A549 (cell line): ENCODE results near the gene KAT6B. TPM values are rescaled to one million over a fixed set of nuclear protein-coding genes. Genes with fewer than 3 reads are reported as not detected.

ENCODE experiments used
- ATAC-seq, 2 experiments: fragments of 200-7000 bp in 1 of 2; fragments of >200 bp in 1 of 2; cut with Nextera tagmentation in 1 of 2; cut with Tn5 transposase in 1 of 2; 3 replicates each; pipeline versions ENCODE4 v1.8.0 to v1.9.1; 2018 to 2020; ENCODE audit warnings: mild to moderate bottlenecking in 1 of 2, moderate library complexity in 1 of 2
- CTCF ChIA-PET: fragments of 300-600 bp; sonication (Branson Sonifier 250); formaldehyde crosslinking; extraction: SDS; loops from one replicate; lab custom pipeline; 2021; ENCODE audit warnings: antibody characterized with exemption, inconsistent platforms; lab: Yijun Ruan, JAX
- POLR2A ChIA-PET: fragments of 350-600 bp; formaldehyde crosslinking; extraction: SDS; loops from one replicate; lab custom pipeline; 2021; ENCODE audit warnings: antibody characterized with exemption, inconsistent platforms; lab: Yijun Ruan, JAX
- DNase-seq, 2 experiments: peaks; one replicate each; pipeline versions ENCODE4 v3.0.0 to v3.0.0-alpha.2; 2011 to 2016; ENCODE audit warnings: low read depth in 1 of 2, low spot score in 1 of 2
- FAIRE-seq: peaks from 2 replicates; lab custom pipeline; 2011; peaks lifted over from hg19 to GRCh38; lab: Jason Lieb, UNC
- H3K27ac ChIP-seq, 2 experiments: fragments of >200 bp; sonication (Bioruptor Twin); formaldehyde crosslinking; 3 replicates each; pipeline ENCODE4 v1.5.1; 2016 to 2017
- H3K4me1 ChIP-seq: fragments of >200 bp; sonication (Bioruptor Twin); formaldehyde crosslinking; 3 replicates; pipeline ENCODE4 v1.6.1; 2016
- H3K4me2 ChIP-seq: fragments of >200 bp; sonication (Bioruptor Twin); formaldehyde crosslinking; 3 replicates; pipeline ENCODE4 v1.6.1; 2016
- H3K4me3 ChIP-seq: fragments of >200 bp; sonication (Bioruptor Twin); formaldehyde crosslinking; 3 replicates; pipeline ENCODE4 v1.5.1; 2016
- H3K9me3 ChIP-seq: fragments of >200 bp; sonication (Bioruptor Twin); formaldehyde crosslinking; 3 replicates; pipeline ENCODE4 v1.6.1; 2016
- ATOH8 ChIP-seq: fragments of 250-450 bp; sonication (Bioruptor Pico); IDR thresholded peaks from 2 replicates; pipeline ENCODE4 v1.5.0; 2020; ENCODE audit warnings: low read depth, mild to moderate bottlenecking, moderate library complexity
- BCL3 ChIP-seq: fragments of >200 bp; sonication (Bioruptor Twin); formaldehyde crosslinking; IDR thresholded peaks from 3 replicates; pipeline ENCODE4 v1.6.1; 2016
- CBX8 ChIP-seq: fragments of 200-600 bp; sonication (generic); IDR thresholded peaks from 2 replicates; pipeline ENCODE4 v1.6.1; 2016
- CEBPB ChIP-seq, 2 experiments: fragments of >200 bp in 1 of 2; sonication (Bioruptor Twin) in 1 of 2; formaldehyde crosslinking in 1 of 2; IDR thresholded peaks; 2 replicates each; pipeline ENCODE4 v1.6.1; 2012 to 2016
- CHD2 ChIP-seq: fragments of 150-350 bp; IDR thresholded peaks from 2 replicates; pipeline ENCODE4 v1.6.1; 2014; ENCODE audit warnings: low read length; ENCODE audit not compliant: partially characterized antibody
- CTCF ChIP-seq: fragments of >200 bp; sonication (Bioruptor Twin); formaldehyde crosslinking; IDR thresholded peaks from 3 replicates; pipeline ENCODE4 v1.5.1; 2016
- E2F6 ChIP-seq: IDR thresholded peaks from 2 replicates; pipeline ENCODE4 v1.6.1; 2012; ENCODE audit warnings: low read depth, borderline replicate concordance
- EHF ChIP-seq: fragments of 250-450 bp; sonication (Bioruptor Pico); IDR thresholded peaks from 2 replicates; pipeline ENCODE4 v1.5.0; 2020; ENCODE audit warnings: mild to moderate bottlenecking
- EHMT2 ChIP-seq: fragments of 200-600 bp; sonication (generic); IDR thresholded peaks from 2 replicates; pipeline ENCODE4 v1.6.1; 2016; ENCODE audit warnings: antibody characterized with exemption, low read depth, mild to moderate bottlenecking, moderate library complexity
- FOXS1 ChIP-seq: fragments of 250-450 bp; sonication (Bioruptor Pico); IDR thresholded peaks from 2 replicates; pipeline ENCODE4 v1.5.0; 2020; ENCODE audit warnings: mild to moderate bottlenecking, moderate library complexity
- GATA3 ChIP-seq: IDR thresholded peaks from 2 replicates; pipeline ENCODE4 v1.6.1; 2012; ENCODE audit warnings: borderline replicate concordance
- HOXB13 ChIP-seq: fragments of 250-450 bp; sonication (Bioruptor Pico); IDR thresholded peaks from 2 replicates; pipeline ENCODE4 v1.5.0; 2020; ENCODE audit warnings: low read depth, mild to moderate bottlenecking, moderate library complexity
- JUN ChIP-seq, 2 experiments: fragments of >200 bp; sonication (Bioruptor Twin); formaldehyde crosslinking; IDR thresholded peaks; 2 replicates in 1 of 2; 3 replicates in 1 of 2; pipeline ENCODE4 v1.6.1; 2016 to 2017
- JUNB ChIP-seq: fragments of >200 bp; sonication (Bioruptor Twin); formaldehyde crosslinking; IDR thresholded peaks from 2 replicates; pipeline ENCODE4 v1.6.1; 2016
- KDM1A ChIP-seq: fragments of 200-600 bp; sonication (generic); IDR thresholded peaks from 2 replicates; pipeline ENCODE4 v1.6.1; 2016; ENCODE audit warnings: low read depth, mild to moderate bottlenecking
- MAFK ChIP-seq: fragments of 450-650 bp; IDR thresholded peaks from 2 replicates; pipeline ENCODE4 v1.6.1; 2014; ENCODE audit not compliant: partially characterized antibody
- MAX ChIP-seq: IDR thresholded peaks from 2 replicates; pipeline ENCODE4 v1.6.1; 2012
- NFE2L2 ChIP-seq: fragments of 150-350 bp; conservative IDR thresholded peaks from 2 replicates; pipeline ENCODE4 v1.6.1; 2014; ENCODE audit warnings: low read length
- NR3C1 ChIP-seq: fragments of >200 bp; sonication (Bioruptor Twin); formaldehyde crosslinking; IDR thresholded peaks from 3 replicates; pipeline ENCODE4 v1.6.1; 2017
- PHF8 ChIP-seq: fragments of 200-600 bp; sonication (generic); IDR thresholded peaks from 2 replicates; pipeline ENCODE4 v1.6.1; 2016; ENCODE audit warnings: low read depth, mild to moderate bottlenecking, antibody characterized with exemption, moderate library complexity, borderline replicate concordance
- POLR2A ChIP-seq: IDR thresholded peaks from 2 replicates; pipeline ENCODE4 v1.6.1; 2012; ENCODE audit warnings: mild to moderate bottlenecking, low read length
- POLR2AphosphoS2 ChIP-seq: conservative IDR thresholded peaks from 2 replicates; pipeline ENCODE4 v1.6.1; 2012; ENCODE audit warnings: low read length, improper control_type of control experiment, inconsistent platforms
- RARB ChIP-seq: fragments of 250-450 bp; sonication (Bioruptor Pico); IDR thresholded peaks from 2 replicates; pipeline ENCODE4 v1.8.0; 2021; ENCODE audit warnings: mild to moderate bottlenecking, moderate library complexity
- RCOR1 ChIP-seq: fragments of 150-350 bp; IDR thresholded peaks from 2 replicates; pipeline ENCODE4 v1.6.1; 2014; ENCODE audit warnings: antibody characterized with exemption, low read length, low read depth
- REST ChIP-seq: fragments of 200-600 bp; sonication (generic); IDR thresholded peaks from 2 replicates; pipeline ENCODE4 v1.6.1; 2016; ENCODE audit warnings: antibody characterized with exemption, mild to moderate bottlenecking, moderate library complexity
- RNF2 ChIP-seq: fragments of 200-600 bp; sonication (generic); IDR thresholded peaks from 2 replicates; pipeline ENCODE4 v1.6.1; 2016; ENCODE audit warnings: low read depth, mild to moderate bottlenecking, antibody characterized with exemption, moderate library complexity, borderline replicate concordance
- SREBF2 ChIP-seq: fragments of 450-650 bp; IDR thresholded peaks from 2 replicates; pipeline ENCODE4 v1.6.1; 2014; ENCODE audit warnings: mild to moderate bottlenecking, moderate library complexity
- ZC3H11A ChIP-seq: fragments of 450-650 bp; IDR thresholded peaks from 2 replicates; pipeline ENCODE4 v1.6.1; 2014; ENCODE audit warnings: antibody characterized with exemption, mild to moderate bottlenecking
- ZNF302 ChIP-seq: fragments of 250-450 bp; sonication (Bioruptor Pico); IDR thresholded peaks from 2 replicates; pipeline ENCODE4 v1.9.0; 2021; ENCODE audit warnings: inconsistent platforms, mild to moderate bottlenecking, moderate library complexity
- WGBS: methylation state at CpG from one replicate; pipeline ENCODE4 v1.1.6; 2017; ENCODE audit errors: missing lambda C conversion rate; 5-methylcytosine and 5-hydroxymethylcytosine counted together
- polyA plus RNA-seq, 4 experiments: library from polyadenylated mRNA; depleted of rRNA in 3 of 4; stranded (reverse); fragments of >200 nt; fragmentation: RNase III in 1 of 4; extraction: RNeasy Plus Mini Kit Qiagen cat#74134 plus additional on column Dnase treatment in 1 of 4; gene quantifications; 2 replicates in 3 of 4; 3 replicates in 1 of 4; pipeline ENCODE4 v1.2.3, GENCODE V29; 2011 to 2017

KAT6B gene
- polyA plus RNA-seq, 2 of the 4 experiments (the other 2 are of a cell fraction), result 5.6 to 5.7 TPM

GRCh38 chr10:74912182-74912581 is 85.8 kb downstream of the KAT6B start:
- H3K4me3 ChIP-seq, result no peak overlapping the region
- no peak overlapping the region for H3K4me2 ChIP-seq
- no peak for FAIRE-seq
- no peak for DNase-seq
- H3K9me3 ChIP-seq, result no peaks in the 10 kb centered on the region
- ATAC-seq, result no peak
- ChIA-PET POLR2A (no interaction called here), CTCF (interaction anchor here (1.2 to 2.0 kb wide), 3 partner anchors 9 to 10 kb away, joined by 3 to 6 read pairs (median 4); no protein-coding TSS in a partner anchor)
- no peak overlapping the region for H3K27ac ChIP-seq
- TF ChIP-seq E2F6, result no peak
- no peak for TF ChIP-seq MAX
- TF ChIP-seq ZNF302 (CRISPR knock-in tag), result no peak
- TF ChIP-seq RCOR1, result no peak
- no peak for TF ChIP-seq JUN (IDR thresholded peaks at IDR 0.05)
- no peak for TF ChIP-seq JUNB
- no peak for TF ChIP-seq FOXS1
- TF ChIP-seq EHF (CRISPR knock-in tag), result no peak
- TF ChIP-seq ZC3H11A, result no peak
- no peak for TF ChIP-seq PHF8
- no peak for TF ChIP-seq CEBPB (IDR thresholded peaks at IDR 0.05)
- no peak for TF ChIP-seq SREBF2
- TF ChIP-seq POLR2AphosphoS2, result no peak
- no peak for TF ChIP-seq ATOH8
- peaks cover 11% of the 10 kb centered on the region for H3K4me1 ChIP-seq

GRCh38 chr10:74912682-74913081 is 86.3 kb downstream of the KAT6B start:
- Histone ChIP-seq H3K9me3 (no peaks in the 10 kb centered on the region), H3K4me2 (no peak overlapping the region), H3K4me1 (peaks cover 16% of the 10 kb centered on the region), H3K4me3 (no peak overlapping the region), H3K27ac (no peak overlapping the region)
- no peak for FAIRE-seq
- POLR2A ChIA-PET, result no interaction called here
- CTCF ChIA-PET, result interaction anchor here (0.6 to 2.0 kb wide), 3 partner anchors 8 to 11 kb away, joined by 3 to 6 read pairs (median 4); no protein-coding TSS in a partner anchor
- no peak for TF ChIP-seq EHMT2
- no peak for TF ChIP-seq FOXS1
- TF ChIP-seq NR3C1, result no peak
- no peak for TF ChIP-seq CHD2
- TF ChIP-seq CBX8, result no peak
- no peak for TF ChIP-seq RARB (CRISPR knock-in tag)
- TF ChIP-seq NFE2L2, result no peak
- TF ChIP-seq GATA3, result no peak
- no peak for TF ChIP-seq KDM1A
- TF ChIP-seq EHF (CRISPR knock-in tag), result no peak
- no peak for TF ChIP-seq HOXB13 (CRISPR knock-in tag)
- no peak for TF ChIP-seq CTCF
- no peak for TF ChIP-seq MAFK
- TF ChIP-seq POLR2A, result no peak
- TF ChIP-seq SREBF2, result no peak
- no peak for TF ChIP-seq JUN (IDR thresholded peaks at IDR 0.05)
- TF ChIP-seq CEBPB (IDR thresholded peaks at IDR 0.05), result no peak
- TF ChIP-seq BCL3, result no peak
- TF ChIP-seq RNF2, result no peak
- TF ChIP-seq REST, result no peak
- ATAC-seq, result no peak
- WGBS, result 72% methylated on average over 2 of the region's 2 CpGs
- DNase-seq, result no peak
